Right atrium auricular region (tissue), 2 donors: Measurements from ENCODE around the gene DUSP10. TPM values are rescaled to one million over a fixed set of nuclear protein-coding genes. Genes with fewer than 3 reads are reported as not detected.

Experiments used
- DNase-seq: peaks from one replicate; pipeline ENCODE4 v3.0.0-alpha.2; 2019; ENCODE audit warnings: low spot score
- H3K27ac ChIP-seq, 2 donors: fragments of 200-600 bp; sonication (generic); 1 replicate in 1 of 2; 2 replicates in 1 of 2; pipeline ENCODE4 v1.5.1; 2016 to 2019
- H3K27me3 ChIP-seq, 2 donors: fragments of 200-600 bp; sonication (generic); one replicate each; pipeline versions ENCODE4 v1.5.1 to v1.6.0; 2017 to 2019
- H3K36me3 ChIP-seq: fragments of 200-600 bp; sonication (generic); one replicate; pipeline ENCODE4 v1.5.1; 2016
- H3K4me1 ChIP-seq, 2 donors: fragments of 200-600 bp; sonication (generic); one replicate each; pipeline versions ENCODE4 v1.5.1 to v1.6.0; 2017 to 2019
- H3K4me3 ChIP-seq, 2 donors: fragments of 200-600 bp; sonication (generic); 1 replicate in 1 of 2; 2 replicates in 1 of 2; pipeline ENCODE4 v1.5.1; 2017 to 2019; ENCODE audit warnings: mild to moderate bottlenecking in 1 of 2, moderate library complexity in 1 of 2
- H3K9me3 ChIP-seq, 2 donors: fragments of 200-600 bp; sonication (generic); one replicate each; pipeline ENCODE4 v1.5.1; 2019
- total RNA-seq, 2 donors: library from RNA; depleted of rRNA; stranded (reverse); fragments of >200 nt; gene quantifications; one replicate each; pipeline ENCODE4 v1.1.0, GENCODE V29; 2016
- TF ChIP-seq, protein P1 (sequence below), 2 donors: fragments of 200-600 bp; sonication (generic); IDR thresholded peaks; one replicate each; pipeline ENCODE4 v1.5.1; 2019; ENCODE audit warnings: antibody characterized with exemption in 2 of 2

The DUSP10 gene
- total RNA-seq, 2 donors from 2014 or later = 3.3 to 6.4 TPM

- Histone ChIP-seq H3K4me1 (peaks cover 0 to 62% of the 10 kb centered on the region in 2 donors), H3K27ac (peak overlapping the region; percentile 45 to 77), H3K36me3 (no peaks in the 10 kb centered on the region), H3K27me3 (no peaks in the 10 kb centered on the region), H3K9me3 (peaks cover 0 to 5% of the 10 kb centered on the region in 2 donors), H3K4me3 (no peak overlapping the region)
- DNase-seq = no peak
- TF ChIP-seq, protein P1, sequence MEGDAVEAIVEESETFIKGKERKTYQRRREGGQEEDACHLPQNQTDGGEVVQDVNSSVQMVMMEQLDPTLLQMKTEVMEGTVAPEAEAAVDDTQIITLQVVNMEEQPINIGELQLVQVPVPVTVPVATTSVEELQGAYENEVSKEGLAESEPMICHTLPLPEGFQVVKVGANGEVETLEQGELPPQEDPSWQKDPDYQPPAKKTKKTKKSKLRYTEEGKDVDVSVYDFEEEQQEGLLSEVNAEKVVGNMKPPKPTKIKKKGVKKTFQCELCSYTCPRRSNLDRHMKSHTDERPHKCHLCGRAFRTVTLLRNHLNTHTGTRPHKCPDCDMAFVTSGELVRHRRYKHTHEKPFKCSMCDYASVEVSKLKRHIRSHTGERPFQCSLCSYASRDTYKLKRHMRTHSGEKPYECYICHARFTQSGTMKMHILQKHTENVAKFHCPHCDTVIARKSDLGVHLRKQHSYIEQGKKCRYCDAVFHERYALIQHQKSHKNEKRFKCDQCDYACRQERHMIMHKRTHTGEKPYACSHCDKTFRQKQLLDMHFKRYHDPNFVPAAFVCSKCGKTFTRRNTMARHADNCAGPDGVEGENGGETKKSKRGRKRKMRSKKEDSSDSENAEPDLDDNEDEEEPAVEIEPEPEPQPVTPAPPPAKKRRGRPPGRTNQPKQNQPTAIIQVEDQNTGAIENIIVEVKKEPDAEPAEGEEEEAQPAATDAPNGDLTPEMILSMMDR (IDR thresholded peaks at IDR 0.05) = no peak
Observed at GRCh38 chr1:221722254-221723017, 19.5 kb downstream of the DUSP10 start.

DNA sequence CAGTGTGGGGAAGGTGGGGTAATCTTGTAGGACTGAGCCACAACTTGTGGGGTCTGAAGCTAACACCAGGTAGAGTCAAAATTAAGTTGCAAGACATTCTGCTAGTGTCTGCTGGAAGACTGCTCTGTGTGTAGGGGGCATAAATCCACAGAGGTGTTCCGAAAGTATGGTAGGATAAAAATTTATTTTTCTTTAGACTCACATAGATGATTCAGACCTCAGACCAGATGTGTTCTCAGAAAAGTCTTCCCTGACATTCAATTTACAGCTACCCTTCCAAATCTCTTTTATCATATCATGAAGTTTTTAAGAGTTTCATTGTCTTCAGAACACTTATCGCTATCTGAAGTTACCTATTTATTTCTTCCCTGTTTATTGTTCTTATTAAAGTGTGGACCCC, 21.3 kb downstream of the DUSP10 start:
- TF ChIP-seq, protein P1 (IDR thresholded peaks at IDR 0.05) = no peak
- H3K4me1 ChIP-seq = peaks cover 0 to 63% of the 10 kb centered on the region in 2 donors
- H3K27me3 ChIP-seq = no peaks in the 10 kb centered on the region
- DNase-seq = no peak
- H3K27ac ChIP-seq = no peak overlapping the region
- peaks cover 0 to 5% of the 10 kb centered on the region in 2 donors for H3K9me3 ChIP-seq
- H3K4me3 ChIP-seq = no peak overlapping the region
- no peaks in the 10 kb centered on the region for H3K36me3 ChIP-seq

GRCh38 chr1:221719987-221720386, 21.9 kb downstream of the DUSP10 start:
- Histone ChIP-seq H3K27ac (no peak overlapping the region), H3K4me1 (peaks cover 0 to 63% of the 10 kb centered on the region in 2 donors), H3K36me3 (no peaks in the 10 kb centered on the region), H3K9me3 (peaks cover 0 to 5% of the 10 kb centered on the region in 2 donors), H3K27me3 (no peaks in the 10 kb centered on the region), H3K4me3 (no peak overlapping the region)
- TF ChIP-seq, protein P1 (IDR thresholded peaks at IDR 0.05) = no peak
- DNase-seq = no peak

- H3K36me3 ChIP-seq = no peaks in the 10 kb centered on the region
- no peaks in the 10 kb centered on the region for H3K27me3 ChIP-seq
- DNase-seq = no peak
- TF ChIP-seq, protein P1 (IDR thresholded peaks at IDR 0.05) = no peak
- H3K27ac ChIP-seq = no peak overlapping the region
- peaks cover 0 to 5% of the 10 kb centered on the region in 2 donors for H3K9me3 ChIP-seq
- peaks cover 0 to 56% of the 10 kb centered on the region in 2 donors for H3K4me1 ChIP-seq
- H3K4me3 ChIP-seq = no peak overlapping the region
Observed at GRCh38 chr1:221719278-221719597, 22.7 kb downstream of the DUSP10 start.

GRCh38 chr1:221718381-221719277, 23.3 kb downstream of the DUSP10 start:
- peaks cover 0 to 3% of the 10 kb centered on the region in 2 donors for H3K9me3 ChIP-seq
- H3K4me1 ChIP-seq = peaks cover 0 to 56% of the 10 kb centered on the region in 2 donors
- no peak overlapping the region for H3K27ac ChIP-seq

More at GRCh38 chr1:221718381-221719277, 23.3 kb downstream of the DUSP10 start:
- Histone ChIP-seq H3K27me3 (no peaks in the 10 kb centered on the region), H3K36me3 (no peaks in the 10 kb centered on the region), H3K4me3 (no peak overlapping the region)
- no peak for DNase-seq
- TF ChIP-seq, protein P1 (IDR thresholded peaks at IDR 0.05) = no peak
